Measurements from ENCODE around the gene GRAMD1A. TPM values are rescaled to one million over a fixed set of nuclear protein-coding genes. Genes with fewer than 3 reads are reported as not detected.
A peak's percentile ranks its signal among the peaks of the same experiment; 100 is the strongest.
"Not testable (repeated sequence)": the region's sequence is repeated elsewhere in the genome, so short reads cannot be mapped to it uniquely, and the experiment has no call there.

The GRAMD1A gene
- total RNA-seq, 3 donors from 2014 or later, result 30.6 to 56.0 (median 38.6) TPM

GRCh38 chr19:34995551-34995950, 4.6 kb upstream of the GRAMD1A start:
- H3K27ac ChIP-seq, result peak overlapping the region in 1 of 2 donors; percentile 45

GRCh38 chr19:34997071-34997617, 3.0 kb upstream of the GRAMD1A start:
- DNase-seq (ENCODE audit: low spot score in 2 of 2), result no peak
- Histone ChIP-seq H3K4me1 (no peaks in the 10 kb centered on the region), H3K27me3 (no peaks in the 10 kb centered on the region), H3K4me3 (no peak overlapping the region), H3K36me3 (no peaks in the 10 kb centered on the region), H3K27ac (peak overlapping the region in 1 of 2 donors; percentile 39), H3K9me3 (no peaks in the 10 kb centered on the region)
- intact Hi-C loops (cut with DNase I; ENCODE audit: low total_unique reads), result no loop called here
- TF ChIP-seq POLR2AphosphoS5 (IDR thresholded peaks at IDR 0.05), result no peak
- TF ChIP-seq CTCF (IDR thresholded peaks at IDR 0.05), result no peak
- TF ChIP-seq POLR2A (IDR thresholded peaks at IDR 0.05), result no peak

More at GRCh38 chr19:34995551-34995950, 4.6 kb upstream of the GRAMD1A start:
- no peaks in the 10 kb centered on the region for H3K9me3 ChIP-seq
- H3K27me3 ChIP-seq, result no peaks in the 10 kb centered on the region
- no peak for DNase-seq (ENCODE audit: low spot score in 2 of 2)
- intact Hi-C loops (cut with DNase I; ENCODE audit: low total_unique reads), result no loop called here
- H3K4me1 ChIP-seq, result no peaks in the 10 kb centered on the region
- H3K36me3 ChIP-seq, result no peaks in the 10 kb centered on the region
- TF ChIP-seq CTCF (IDR thresholded peaks at IDR 0.05), result no peak
- TF ChIP-seq POLR2AphosphoS5 (IDR thresholded peaks at IDR 0.05), result no peak
- TF ChIP-seq POLR2A (IDR thresholded peaks at IDR 0.05), result no peak
- no peak overlapping the region for H3K4me3 ChIP-seq

GRCh38 chr19:34998224-34998623, 1.9 kb upstream of the GRAMD1A start:
- H3K9me3 ChIP-seq; H3K4me1 ChIP-seq; H3K36me3 ChIP-seq; intact Hi-C loops (cut with DNase I; ENCODE audit: low total_unique reads); H3K4me3 ChIP-seq; H3K27ac ChIP-seq; DNase-seq (ENCODE audit: low spot score in 2 of 2); H3K27me3 ChIP-seq: not testable (repeated sequence)

- Histone ChIP-seq H3K4me1 (peaks cover 0 to 6% of the 10 kb centered on the region in 2 donors), H3K27me3 (no peaks in the 10 kb centered on the region), H3K27ac (peak overlapping the region; percentile 99), H3K36me3 (no peaks in the 10 kb centered on the region), H3K9me3 (no peaks in the 10 kb centered on the region), H3K4me3 (peak overlapping the region; percentile 76 to 95 (median 87))
- peak in 1 of 2 donors; percentile 36 for DNase-seq (ENCODE audit: low spot score in 2 of 2)
- no peak for TF ChIP-seq POLR2A (IDR thresholded peaks at IDR 0.05)
- no peak for TF ChIP-seq POLR2AphosphoS5 (IDR thresholded peaks at IDR 0.05)
- intact Hi-C loops (cut with DNase I; ENCODE audit: low total_unique reads), result no loop called here
Observed at GRCh38 chr19:34998777-34999497, 1.2 kb upstream of the GRAMD1A start.

- intact Hi-C loops (cut with DNase I; ENCODE audit: low total_unique reads), result no loop called here
- peaks cover 0 to 6% of the 10 kb centered on the region in 2 donors for H3K4me1 ChIP-seq
Observed at GRCh38 chr19:35000338-35000646, 169 bp downstream of the GRAMD1A start.

More at GRCh38 chr19:35000338-35000646, 169 bp downstream of the GRAMD1A start:
- no peaks in the 10 kb centered on the region for H3K36me3 ChIP-seq
- H3K27me3 ChIP-seq, result no peaks in the 10 kb centered on the region
- TF ChIP-seq POLR2AphosphoS5 (IDR thresholded peaks at IDR 0.05) (no peak), CTCF (IDR thresholded peaks at IDR 0.05) (no peak), POLR2A (IDR thresholded peaks at IDR 0.05) (no peak)
- peak overlapping the region; percentile 76 to 95 (median 87) for H3K4me3 ChIP-seq
- DNase-seq (ENCODE audit: low spot score in 2 of 2), result no peak
- H3K27ac ChIP-seq, result peak overlapping the region; percentile 99
- H3K9me3 ChIP-seq, result no peaks in the 10 kb centered on the region

All from breast epithelium (tissue), 4 donors.